GM12892 (cell line): ENCODE data around the gene TTLL6.

Source experiments
- POLR2A ChIP-seq: IDR thresholded peaks from 2 replicates; pipeline ENCODE4 v1.6.1; 2011; ENCODE audit warnings: low read depth, low read length, control low read depth
- POLR2AphosphoS5 ChIP-seq: IDR thresholded peaks from 2 replicates; pipeline ENCODE4 v1.6.1; 2011; ENCODE audit warnings: low read depth, low read length, control low read depth
- TAF1 ChIP-seq: IDR thresholded peaks from 2 replicates; pipeline ENCODE4 v1.6.1; 2011; ENCODE audit warnings: low read depth, mild to moderate bottlenecking, control low read depth, low read length, borderline replicate concordance

DNA sequence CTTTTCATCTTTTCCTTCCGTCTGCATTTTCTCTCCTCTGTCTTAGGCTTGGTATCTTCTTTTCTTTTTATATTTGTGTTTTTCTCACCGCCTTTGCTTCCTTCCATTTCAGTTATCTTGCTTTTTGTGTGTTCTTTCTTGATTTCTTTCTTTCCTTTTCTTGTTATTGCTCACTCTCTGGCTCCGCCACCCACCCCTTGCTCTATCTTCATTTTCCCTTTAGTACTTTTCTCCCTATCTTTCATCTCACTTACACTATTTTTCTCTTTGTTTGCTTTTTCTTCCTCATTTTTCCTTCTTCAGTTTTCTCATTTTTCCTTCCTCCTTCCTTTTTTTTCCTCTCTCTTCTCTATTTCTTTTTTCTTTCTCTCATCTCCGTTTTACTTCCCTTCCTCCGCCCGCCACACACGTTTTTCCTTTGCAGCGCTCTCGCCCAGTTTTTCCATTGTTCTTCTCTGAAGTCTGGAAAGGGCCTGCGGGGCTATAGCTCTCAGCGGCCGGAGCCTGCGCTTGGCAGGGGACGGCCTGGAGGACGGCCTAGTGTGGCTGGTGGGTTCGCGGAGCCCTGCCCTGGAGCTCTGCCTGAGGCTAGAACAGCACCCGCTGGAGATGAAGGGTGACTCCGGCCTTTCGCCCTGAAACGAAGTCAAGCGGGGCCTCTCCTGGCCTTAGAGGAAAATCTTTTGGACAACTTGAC lies 83.2 kb downstream of the TTLL6 start:
- TF ChIP-seq POLR2A (no peak), POLR2AphosphoS5 (no peak), TAF1 (no peak)
